ENCODE measurements around the gene CBX5.

The CBX5 gene

GRCh38 chr12:54280468-54281260, 742 bp upstream of the CBX5 start, which contains the start of gene HNRNPA1:
TSS of gene HNRNPA1 (plus strand) at chr12:54280726. CDS start at chr12:54280808, 82 bp downstream.
- peak within 1 kb of the TSS; percentile 90 to 93 for H3K27ac ChIP-seq
- peak; percentile 99 for DNase-seq (ENCODE audit: low spot score)
- no peak for TF ChIP-seq CTCF (IDR thresholded peaks at IDR 0.05)
- peak within 1 kb of the TSS; percentile 74 for H3K4me3 ChIP-seq

GRCh38 chr12:54279227-54279631, 693 bp downstream of the CBX5 start:
- TF ChIP-seq CTCF (IDR thresholded peaks at IDR 0.05): no peak
- H3K4me3 ChIP-seq: peak overlapping the region; percentile 74
- DNase-seq (ENCODE audit: low spot score): no peak

GRCh38 chr12:54277823-54278276, 2.1 kb downstream of the CBX5 start:
- Histone ChIP-seq H3K27ac (peak overlapping the region; percentile 41 to 90), H3K4me3 (peak overlapping the region; percentile 1)
- DNase-seq (ENCODE audit: low spot score): no peak
- TF ChIP-seq CTCF (IDR thresholded peaks at IDR 0.05): no peak

More at GRCh38 chr12:54279227-54279631, 693 bp downstream of the CBX5 start:
- peak overlapping the region; percentile 90 to 93 for H3K27ac ChIP-seq

GRCh38 chr12:54276368-54276767, 3.6 kb downstream of the CBX5 start:
- TF ChIP-seq CTCF (IDR thresholded peaks at IDR 0.05): no peak
- Histone ChIP-seq H3K27ac (no peak overlapping the region), H3K4me3 (no peak overlapping the region)
- no peak for DNase-seq (ENCODE audit: low spot score)

- no peak for TF ChIP-seq CTCF (IDR thresholded peaks at IDR 0.05)
- Histone ChIP-seq H3K4me3 (no peak overlapping the region), H3K27ac (no peak overlapping the region)
- no peak for DNase-seq (ENCODE audit: low spot score)
Observed at GRCh38 chr12:54273981-54274380, 5.9 kb downstream of the CBX5 start.

- H3K27ac ChIP-seq: no peak overlapping the region
- no peak for TF ChIP-seq CTCF (IDR thresholded peaks at IDR 0.05)
- DNase-seq (ENCODE audit: low spot score): no peak
- no peak overlapping the region for H3K4me3 ChIP-seq
Observed at GRCh38 chr12:54272214-54272613, 7.7 kb downstream of the CBX5 start.

GRCh38 chr12:54270345-54270744, 9.6 kb downstream of the CBX5 start:
- H3K4me3 ChIP-seq: no peak overlapping the region
- H3K27ac ChIP-seq: no peak overlapping the region
- no peak for DNase-seq (ENCODE audit: low spot score)

More at GRCh38 chr12:54270345-54270744, 9.6 kb downstream of the CBX5 start:
- no peak for TF ChIP-seq CTCF (IDR thresholded peaks at IDR 0.05)

Data from coronary artery (tissue), 2 donors.